NB4 (cell line): ENCODE data around the gene CYP20A1.
"Not testable (repeated sequence)": the region's sequence is repeated elsewhere in the genome, so short reads cannot be mapped to it uniquely, and the experiment has no call there.

Source experiments
- CTCF ChIP-seq: IDR thresholded peaks from one replicate; pipeline ENCODE4 v1.5.1; 2012; ENCODE audit warnings: low read depth, low read length
- MYC ChIP-seq: IDR thresholded peaks from 2 replicates; pipeline ENCODE4 v1.6.1; 2011; ENCODE audit warnings: low read depth, low read length
- POLR2A ChIP-seq: IDR thresholded peaks from 2 replicates; pipeline ENCODE4 v1.6.1; 2011; ENCODE audit warnings: mild to moderate bottlenecking; ENCODE audit not compliant: insufficient read length; ENCODE audit errors: extremely low read depth
- TF ChIP-seq, protein P1 (sequence below): IDR thresholded peaks from 2 replicates; pipeline ENCODE4 v1.6.1; 2011; ENCODE audit warnings: low read depth, low read length

DNA sequence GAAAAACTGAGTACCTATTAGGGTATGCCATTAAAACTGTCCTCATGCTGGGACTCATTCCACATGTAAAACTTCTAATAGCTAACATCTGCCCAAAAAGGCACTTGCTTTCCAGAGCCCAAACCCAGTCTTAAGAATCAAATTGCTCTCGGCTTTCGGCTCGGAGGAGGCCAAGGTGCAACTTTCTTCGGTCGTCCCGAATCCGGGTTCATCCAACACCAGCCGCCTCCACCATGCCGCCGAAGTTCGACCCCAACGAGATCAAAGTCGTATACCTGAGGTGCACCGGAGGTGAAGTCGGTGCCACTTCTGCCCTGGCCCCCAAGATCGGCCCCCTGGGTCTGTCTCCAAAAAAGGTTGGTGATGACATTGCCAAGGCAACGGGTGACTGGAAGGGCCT lies 48.3 kb upstream of the CYP20A1 start:
- TF ChIP-seq CTCF, POLR2A, MYC: not testable (repeated sequence)
- TF ChIP-seq, protein P1, sequence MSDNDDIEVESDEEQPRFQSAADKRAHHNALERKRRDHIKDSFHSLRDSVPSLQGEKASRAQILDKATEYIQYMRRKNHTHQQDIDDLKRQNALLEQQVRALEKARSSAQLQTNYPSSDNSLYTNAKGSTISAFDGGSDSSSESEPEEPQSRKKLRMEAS: not testable (repeated sequence)
